GM21390 (cell line): ENCODE data around the gene C1orf56.
A peak's percentile ranks its signal among the peaks of the same experiment; 100 is the strongest.

Experiments used
- ATAC-seq: cut with Tn5 transposase; IDR thresholded peaks from one replicate; pipeline ENCODE4 v1.9.1; 2021; ENCODE audit not compliant: unreplicated experiment

Gene C1orf56

DNA sequence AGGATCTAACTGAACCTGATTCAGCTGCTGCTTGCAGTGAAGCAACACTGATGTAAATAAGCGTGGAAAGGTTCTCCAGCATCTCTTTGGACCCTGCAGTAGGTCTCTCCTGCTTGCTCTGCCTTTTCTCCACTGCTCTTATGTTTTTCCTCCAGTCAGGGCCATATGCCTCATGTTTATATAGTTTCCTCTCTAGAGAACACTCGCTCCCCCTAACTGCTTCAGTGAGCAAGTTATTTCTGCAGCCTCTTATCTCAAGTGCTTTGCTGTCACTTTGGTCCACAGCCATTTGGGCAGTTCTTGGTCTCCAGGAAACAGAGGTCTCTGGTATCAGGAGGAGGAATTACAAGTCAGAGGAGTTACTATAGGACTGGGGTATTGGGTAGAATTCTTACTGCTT lies 34.0 kb upstream of the C1orf56 start:
- ATAC-seq, result no peak

DNA sequence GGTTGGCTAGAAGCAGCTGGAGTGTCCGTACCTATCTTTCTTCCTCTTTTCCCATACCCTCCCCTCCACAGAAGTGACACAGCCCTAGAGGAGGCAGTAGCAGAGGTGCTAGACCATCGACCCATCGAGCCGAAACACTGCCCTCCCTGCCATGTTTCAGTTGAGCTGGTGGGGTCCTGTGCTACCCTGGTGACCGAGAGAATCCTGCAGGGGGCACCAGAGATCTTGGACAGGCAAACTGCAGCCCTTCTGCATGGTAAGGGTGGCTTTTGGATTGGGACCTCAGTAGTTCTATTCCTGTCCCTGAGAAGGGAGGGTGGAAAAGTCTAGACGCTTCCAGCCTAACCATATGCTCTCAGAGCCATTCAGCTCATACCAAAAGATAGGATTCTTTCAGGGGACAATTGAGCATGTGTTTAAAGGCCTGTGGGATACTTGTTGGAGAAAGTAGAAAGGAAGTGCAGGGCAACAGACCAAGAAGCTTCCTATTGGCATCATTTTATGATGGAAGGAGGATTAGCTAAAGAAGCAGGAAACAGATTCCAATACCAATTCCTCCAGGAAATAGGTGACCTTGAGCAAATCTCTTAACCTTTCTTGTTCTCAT lies 22.9 kb upstream of the C1orf56 start:
- ATAC-seq, result no peak

DNA sequence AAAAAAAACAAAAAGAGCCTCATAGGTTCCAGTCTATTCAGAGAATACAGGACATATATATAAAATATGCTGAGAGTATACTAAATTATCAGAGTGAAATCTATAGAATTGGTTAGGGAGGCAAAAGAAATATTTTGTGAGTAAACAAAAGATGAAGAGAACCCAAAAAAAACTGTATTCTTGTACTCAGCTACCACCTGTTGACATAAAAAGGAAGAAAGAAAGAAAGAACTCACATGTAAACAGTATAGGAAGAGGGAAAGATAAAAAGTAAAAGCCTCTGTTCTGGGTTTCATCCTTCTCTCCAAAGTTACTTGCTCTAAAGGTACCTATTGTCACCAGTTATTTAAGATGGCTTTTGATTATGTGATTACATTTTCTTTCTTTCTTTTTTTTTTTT lies 21.1 kb upstream of the C1orf56 start:
- no peak for ATAC-seq

DNA sequence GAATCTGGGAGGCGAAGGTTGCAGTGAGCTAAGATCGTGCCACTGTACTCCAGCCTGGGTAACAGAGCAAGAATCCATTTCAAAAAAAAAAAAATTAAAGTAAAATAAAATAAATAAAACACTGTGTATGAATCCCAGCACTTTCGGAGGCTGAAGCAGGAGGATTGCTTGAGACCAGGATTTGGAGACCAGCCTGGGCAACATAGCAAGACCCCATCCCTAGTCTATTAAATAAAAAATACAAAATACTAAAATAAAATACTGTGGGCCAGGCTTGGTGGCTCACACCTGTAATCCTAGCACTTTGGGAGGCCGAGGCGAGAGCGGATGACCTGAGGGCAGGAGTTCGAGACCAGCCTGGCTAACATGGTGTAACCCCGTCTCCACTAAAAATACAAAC lies 15.4 kb upstream of the C1orf56 start:
- ATAC-seq, result no peak

DNA sequence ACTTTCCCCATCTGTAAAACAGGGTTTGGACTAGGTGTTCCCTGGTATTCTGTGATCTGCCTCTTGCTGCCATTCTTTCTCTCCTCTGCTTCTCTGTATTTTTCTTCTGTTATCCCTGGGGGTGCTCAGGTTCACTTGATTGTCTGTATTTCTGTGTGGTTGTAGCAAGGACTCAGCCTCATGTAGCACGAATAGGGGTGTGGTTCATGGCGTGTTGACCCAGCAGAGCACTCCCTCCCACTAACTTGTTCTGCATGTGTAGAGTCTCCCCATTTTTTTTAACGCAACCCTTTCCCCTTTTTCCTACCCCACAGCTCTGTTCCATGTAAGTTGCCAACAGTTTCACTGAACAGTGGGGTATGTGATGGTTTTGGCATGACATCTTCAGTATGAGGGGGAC lies 12.4 kb upstream of the C1orf56 start:
- no peak for ATAC-seq

DNA sequence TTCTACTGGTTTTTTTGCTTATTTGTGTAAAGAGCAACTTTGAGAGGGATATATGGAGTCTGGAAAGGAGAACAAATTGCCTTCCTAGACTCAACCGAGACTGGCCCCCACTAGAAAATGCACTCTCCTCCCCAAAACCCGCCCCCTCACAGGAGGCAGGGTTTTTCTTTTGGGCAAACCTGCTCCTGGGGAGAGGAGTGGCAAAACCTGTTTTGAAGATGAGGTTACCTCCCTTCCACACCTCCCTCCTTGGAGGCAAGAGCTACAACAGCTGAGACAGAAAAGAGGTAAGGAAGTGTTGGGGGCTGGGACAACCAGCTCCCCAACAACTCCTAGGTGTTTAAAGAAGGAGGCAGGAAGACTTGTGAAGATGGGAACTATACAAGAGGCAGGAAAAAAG lies 11.2 kb upstream of the C1orf56 start, which contains the start of gene BNIPL:
Gene BNIPL (plus strand): TSS at position 231 of the 400 bp plus-strand sequence. CDS start 140 bp downstream, at position 371.
- ATAC-seq, result no peak

DNA sequence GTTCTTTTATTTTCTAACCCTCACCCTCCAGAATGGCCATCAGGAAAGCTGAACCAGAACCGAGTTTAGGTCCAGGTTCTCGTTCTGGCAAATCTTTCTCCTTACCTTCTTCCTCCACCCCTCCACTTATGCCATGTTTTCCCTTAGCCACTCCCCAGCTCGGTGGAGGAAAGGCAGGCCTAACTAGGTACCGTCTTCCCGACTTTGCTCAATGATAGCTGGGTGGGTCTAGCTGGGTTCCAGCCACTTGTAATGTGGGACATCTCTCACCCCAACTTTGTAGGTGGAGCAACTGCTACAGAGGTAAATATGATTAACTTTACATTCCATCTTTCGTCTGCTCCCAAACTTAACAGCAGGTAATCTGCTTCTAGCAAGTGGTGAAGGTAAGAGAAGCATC lies 10.5 kb upstream of the C1orf56 start:
- ATAC-seq, result no peak

DNA sequence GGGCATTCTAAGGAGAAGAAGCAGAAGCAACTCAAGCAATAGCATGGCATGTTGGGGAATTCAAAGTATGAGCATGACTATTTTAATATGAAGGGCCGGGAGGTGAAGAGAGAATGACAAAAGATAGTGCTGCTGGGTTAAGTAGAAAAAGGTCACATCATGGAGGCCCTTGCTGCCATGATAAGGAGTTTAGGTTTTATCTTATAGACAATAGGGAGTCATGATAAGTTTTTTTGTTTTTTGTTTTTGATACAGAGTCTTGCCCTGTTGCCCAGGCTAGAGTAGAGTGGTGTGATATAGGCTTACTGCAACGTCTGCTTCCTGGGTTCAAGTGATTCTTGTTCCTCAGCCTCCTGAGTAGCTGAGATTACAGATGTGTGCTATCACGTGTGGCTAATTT lies 8.0 kb upstream of the C1orf56 start:
- ATAC-seq, result no peak

DNA sequence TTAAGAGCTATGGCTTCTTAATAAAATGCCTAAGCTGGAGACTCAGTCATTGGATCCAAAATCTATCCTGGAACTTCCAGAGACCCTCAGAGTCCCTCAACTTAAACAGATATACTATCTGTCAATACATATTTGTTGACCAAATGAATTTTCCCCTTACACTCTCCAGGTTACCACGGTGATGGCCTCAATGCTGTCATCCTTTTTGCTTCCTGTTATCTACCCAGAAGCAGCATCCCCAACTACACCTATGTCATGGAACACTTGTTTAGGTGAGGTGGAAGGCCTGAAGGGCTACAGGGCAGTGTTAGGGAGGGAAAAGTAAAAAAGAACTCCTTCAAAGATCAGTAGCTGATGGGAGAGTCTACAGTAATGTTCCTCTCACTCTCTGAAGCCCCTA lies 4.4 kb upstream of the C1orf56 start:
- no peak for ATAC-seq

DNA sequence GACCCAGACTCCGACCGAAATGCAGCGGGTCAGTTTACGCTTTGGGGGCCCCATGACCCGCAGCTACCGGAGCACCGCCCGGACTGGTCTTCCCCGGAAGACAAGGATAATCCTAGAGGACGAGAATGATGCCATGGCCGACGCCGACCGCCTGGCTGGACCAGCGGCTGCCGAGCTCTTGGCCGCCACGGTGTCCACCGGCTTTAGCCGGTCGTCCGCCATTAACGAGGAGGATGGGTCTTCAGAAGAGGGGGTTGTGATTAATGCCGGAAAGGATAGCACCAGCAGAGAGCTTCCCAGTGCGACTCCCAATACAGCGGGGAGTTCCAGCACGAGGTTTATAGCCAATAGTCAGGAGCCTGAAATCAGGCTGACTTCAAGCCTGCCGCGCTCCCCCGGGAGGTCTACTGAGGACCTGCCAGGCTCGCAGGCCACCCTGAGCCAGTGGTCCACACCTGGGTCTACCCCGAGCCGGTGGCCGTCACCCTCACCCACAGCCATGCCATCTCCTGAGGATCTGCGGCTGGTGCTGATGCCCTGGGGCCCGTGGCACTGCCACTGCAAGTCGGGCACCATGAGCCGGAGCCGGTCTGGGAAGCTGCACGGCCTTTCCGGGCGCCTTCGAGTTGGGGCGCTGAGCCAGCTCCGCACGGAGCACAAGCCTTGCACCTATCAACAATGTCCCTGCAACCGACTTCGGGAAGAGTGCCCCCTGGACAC lies 534 bp downstream of the C1orf56 start:
- ATAC-seq, result peak; percentile 24

DNA sequence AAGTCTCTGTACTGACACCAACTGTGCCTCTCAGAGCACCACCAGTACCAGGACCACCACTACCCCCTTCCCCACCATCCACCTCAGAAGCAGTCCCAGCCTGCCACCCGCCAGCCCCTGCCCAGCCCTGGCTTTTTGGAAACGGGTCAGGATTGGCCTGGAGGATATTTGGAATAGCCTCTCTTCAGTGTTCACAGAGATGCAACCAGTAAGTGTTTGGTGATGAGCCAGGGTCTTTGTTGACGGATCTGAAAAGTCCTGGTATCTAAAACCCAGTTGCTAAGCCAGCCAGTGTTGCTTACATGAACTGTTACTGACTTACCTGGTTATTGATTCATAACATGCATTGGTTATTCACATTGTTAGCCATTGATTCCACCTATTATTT lies 1.1 kb downstream of the C1orf56 start:
- ATAC-seq, result peak; percentile 47

DNA sequence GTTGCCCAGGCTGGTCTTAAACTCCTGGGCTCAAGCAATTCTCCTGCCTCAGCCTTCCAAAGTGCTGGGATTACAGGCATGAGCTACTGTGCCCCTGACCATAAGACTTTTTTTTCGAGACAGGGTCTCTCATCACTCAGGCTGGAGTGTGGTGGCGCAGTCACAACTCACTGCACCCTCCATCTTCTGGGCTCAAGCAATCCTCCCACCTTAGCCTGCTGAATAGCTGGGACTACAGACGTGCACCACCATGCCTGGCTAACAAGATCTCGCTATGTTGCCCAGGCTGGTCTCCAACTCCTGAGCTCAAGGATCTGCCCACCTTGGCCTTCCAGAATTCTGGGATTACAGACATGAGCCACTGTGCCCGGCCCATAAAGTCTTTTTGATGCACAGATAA lies 1.9 kb downstream of the C1orf56 start:
- no peak for ATAC-seq

DNA sequence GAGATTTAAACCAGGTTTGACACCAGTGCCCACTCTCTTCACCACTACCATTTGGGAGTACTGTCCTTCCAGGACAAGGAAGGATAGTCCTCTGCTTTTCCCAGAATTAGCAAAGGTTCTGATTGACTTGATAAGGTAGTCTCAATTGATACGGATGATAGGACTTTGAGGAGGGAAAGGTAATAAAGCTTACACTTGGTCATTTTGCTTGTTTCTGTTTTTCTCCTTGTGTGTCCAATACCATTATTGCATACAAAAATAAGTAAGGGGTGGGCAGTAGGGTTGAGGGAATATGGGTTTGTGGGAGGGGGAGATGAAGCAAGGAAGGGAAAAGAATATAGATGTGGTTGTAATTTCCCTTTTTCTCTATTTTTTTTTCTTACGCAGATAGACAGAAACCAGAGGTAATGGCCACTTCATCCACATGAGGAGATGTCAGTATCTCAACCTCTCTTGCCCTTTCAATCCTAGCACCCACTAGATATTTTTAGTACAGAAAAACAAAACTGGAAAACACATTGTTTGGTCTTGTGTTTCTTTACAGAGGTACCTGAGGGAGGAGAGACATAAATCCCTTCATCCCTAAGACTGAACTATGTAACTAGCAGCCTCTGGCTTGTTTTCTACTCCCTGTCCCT lies 2.6 kb downstream of the C1orf56 start:
- ATAC-seq, result no peak

DNA sequence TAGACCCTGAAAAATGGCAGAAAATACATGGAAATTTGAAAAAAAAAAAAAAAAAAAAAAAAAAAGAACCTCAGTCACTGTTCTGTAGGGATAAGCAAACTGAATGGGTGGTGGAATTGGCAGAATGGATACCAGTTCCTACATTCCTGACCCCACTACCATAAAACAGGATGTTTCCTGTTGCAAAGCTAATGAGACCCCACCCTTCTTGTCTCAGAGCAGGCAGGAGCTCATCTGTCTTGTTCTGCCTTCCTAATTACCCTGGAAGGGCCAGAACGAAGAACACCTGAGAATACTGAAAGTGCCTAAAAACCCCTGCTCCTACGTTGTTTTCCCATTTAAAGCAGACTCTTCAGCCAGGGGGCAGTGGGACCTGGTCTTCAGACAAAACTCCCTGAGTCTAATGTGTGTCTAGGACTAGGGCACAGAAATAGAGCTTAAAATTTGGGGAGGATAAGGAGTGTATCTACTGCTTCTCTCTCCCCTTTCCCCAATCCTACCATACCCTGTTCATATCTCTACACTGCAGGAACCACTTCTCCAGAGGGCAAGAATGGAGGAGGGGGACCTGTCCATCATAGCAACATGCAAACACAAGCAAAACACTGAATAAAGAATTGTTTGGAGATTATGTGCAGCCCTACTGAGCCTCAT lies 3.9 kb downstream of the C1orf56 start:
- no peak for ATAC-seq

DNA sequence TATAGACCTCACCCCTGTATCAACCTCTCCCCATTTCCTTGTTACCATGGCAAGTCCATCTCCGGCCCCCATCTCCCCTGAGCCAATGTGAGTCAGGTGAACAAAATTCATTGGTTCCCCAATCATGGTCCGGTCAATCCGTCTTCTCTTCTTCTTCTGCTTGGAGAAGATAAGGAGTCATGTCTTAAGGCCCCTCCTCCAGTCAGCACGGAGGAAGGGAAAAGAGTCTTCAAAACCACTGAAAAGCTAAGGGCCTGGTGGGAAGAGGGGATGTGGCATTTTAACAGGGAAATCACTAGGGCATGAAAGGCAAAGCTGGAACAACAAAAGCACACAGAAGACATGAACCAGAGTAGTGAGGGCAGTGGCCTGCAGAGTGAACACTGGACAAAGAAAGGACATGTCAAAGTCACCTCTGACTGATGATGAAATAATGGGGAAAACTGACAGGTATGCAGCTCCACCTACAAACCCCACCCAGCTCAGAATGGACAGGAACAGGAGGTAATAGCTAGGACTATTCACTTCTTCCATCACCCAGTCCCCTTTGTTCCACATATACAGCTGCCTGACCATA lies 7.5 kb downstream of the C1orf56 start:
- no peak for ATAC-seq

DNA sequence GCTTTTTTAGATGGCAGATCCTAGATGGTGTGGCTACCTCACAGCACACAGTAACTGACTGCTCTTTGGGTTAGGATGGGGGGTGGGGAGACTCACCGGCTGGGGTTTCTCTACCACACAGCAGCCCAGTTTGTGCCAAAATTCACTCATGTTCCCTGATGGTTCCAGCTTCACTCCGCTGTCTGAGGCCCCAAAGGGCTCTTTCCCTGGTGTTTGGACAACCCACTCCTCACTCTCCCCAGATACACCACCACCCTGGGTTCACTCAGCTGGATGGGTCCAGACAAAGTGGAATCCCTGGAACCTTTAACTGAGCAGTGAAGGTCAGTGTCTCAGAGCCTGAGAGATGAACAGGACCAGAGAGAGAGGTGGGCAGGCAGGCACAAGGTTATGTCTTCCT lies 8.0 kb downstream of the C1orf56 start:
- ATAC-seq, result no peak

DNA sequence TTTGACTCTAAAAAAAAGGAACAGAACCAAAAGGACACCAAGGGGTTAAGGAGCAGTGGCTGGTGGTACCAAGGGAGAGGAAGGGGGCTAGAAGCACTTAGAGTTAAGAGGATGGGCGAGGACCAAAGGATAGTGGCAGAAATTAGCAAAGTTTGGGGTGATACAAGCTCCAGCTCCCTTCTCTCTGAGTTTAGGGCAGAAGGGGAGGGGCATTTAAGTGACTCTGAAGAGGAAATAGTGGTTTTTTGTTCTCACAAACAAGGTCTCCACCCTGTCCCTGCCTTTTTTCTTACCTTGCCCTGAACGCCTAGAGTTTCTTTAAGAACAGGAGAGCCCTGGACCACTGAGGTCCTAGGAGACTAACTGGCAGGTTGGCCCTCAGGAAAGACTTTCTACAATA lies 8.6 kb downstream of the C1orf56 start:
- ATAC-seq, result no peak

DNA sequence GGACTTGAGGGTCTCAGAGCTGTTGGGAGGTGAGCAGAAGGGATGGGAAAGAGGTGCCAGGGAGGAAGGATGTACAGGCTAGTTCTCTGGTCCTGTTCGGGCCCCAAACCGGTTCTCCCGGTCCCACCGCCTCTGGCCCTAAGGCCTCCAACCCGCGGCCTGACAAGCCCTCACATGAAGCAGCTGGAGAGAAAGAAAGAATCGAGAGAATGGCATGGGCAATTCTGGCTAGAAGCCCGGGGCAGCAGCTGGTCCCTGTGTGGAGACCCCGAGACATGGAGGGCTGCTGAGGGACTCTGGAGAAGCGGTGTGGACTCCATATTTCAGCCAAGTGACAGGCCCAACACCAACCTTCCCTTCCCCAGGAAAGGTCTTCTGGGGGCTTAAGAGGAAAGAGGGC lies 11.1 kb downstream of the C1orf56 start:
- no peak for ATAC-seq

DNA sequence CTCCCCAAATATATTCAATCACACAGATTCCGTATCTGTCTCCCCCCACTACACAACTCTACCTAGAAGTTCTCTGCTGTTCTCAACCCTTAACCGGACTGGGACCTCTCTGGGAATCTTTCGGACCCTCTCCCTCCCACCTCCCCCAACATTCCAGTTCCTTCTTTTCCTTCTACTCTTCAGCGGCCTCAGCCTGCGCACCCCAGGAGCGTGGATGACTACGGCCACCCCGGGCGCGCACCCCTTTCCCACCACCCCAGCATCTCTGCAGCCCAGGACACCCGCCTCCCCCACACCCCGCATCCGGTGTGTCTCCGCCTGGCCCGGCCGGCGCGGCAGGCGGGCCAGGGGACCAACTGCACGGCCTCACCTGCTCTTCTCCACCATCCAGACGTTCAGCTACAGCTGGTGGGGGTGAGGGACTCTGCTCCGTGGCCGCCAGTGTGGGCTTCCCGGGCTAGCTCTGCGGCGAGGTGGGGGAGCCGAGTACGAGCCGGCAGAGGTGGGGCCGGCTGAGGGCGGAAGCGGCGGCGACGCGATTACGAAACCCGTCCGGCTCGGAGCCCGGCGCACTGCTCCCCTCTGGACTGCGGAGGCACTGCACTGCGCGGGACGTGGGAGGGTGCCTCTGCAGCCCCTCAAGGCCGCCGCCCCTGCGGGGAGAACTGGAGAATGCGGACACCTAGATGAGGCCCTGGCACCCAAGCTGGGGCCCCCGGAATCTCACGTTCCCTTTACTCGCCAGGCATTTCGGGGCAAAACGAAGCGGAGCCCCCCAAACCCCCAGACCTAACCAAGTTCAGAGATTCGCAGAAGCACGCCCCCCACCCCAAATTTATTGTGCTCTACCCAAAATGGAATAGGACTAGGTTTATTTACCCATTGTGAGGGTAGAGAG lies 11.8 kb downstream of the C1orf56 start, which contains the start of gene CDC42SE1:
Gene CDC42SE1 (minus strand): TSS at position 514 of the 898 bp plus-strand sequence. CDS start 3,892 bp downstream, outside the sequence.
- peak; percentile 86 for ATAC-seq

DNA sequence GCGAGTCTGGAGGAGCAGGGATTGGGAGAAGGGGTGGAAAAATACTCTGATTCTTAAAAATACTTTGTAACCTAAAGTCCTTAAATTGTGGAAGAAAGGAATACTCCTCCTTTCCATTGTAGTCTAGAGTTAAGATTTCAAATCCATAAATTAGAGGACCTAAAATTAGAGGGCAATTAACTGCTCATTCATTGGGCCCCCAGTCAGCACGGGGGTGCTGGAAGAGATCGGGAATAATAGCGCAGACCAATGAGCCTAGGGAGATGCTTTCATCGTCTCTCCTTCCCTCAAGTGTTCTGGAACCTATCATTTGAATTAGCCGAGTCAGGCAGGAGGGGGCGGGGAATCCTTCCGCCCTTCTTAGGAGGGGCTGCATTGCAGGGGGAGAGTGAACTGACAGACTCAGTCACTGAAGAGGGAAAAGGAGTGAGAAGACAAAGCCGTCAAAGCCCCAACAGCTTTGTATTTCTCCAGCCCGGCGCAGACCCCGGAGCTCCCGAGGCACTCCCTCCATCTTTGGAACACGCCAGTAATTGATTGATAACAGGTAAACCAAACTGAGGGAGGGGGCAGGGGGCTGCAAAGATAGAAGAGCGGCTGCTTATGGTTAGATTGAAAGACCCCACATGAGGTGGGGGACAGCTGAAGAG lies 12.6 kb downstream of the C1orf56 start, which contains the start of gene MLLT11:
Gene MLLT11 (plus strand): TSS at position 391 of the 650 bp plus-strand sequence. CDS start 6,828 bp downstream, outside the sequence.
- no peak for ATAC-seq
